Measurements from ENCODE around the gene PARVA. TPM values are rescaled to one million over a fixed set of nuclear protein-coding genes. Genes with fewer than 3 reads are reported as not detected.

Gene PARVA
- polyA plus RNA-seq, 2 of the 4 experiments (the other 2 are of a cell fraction) = 25.5 to 26.1 TPM

GRCh38 chr11:12359761-12360160 is 17.6 kb upstream of the PARVA start:
- TF ChIP-seq CEBPB (IDR thresholded peaks at IDR 0.05) (no peak), CHD2 (IDR thresholded peaks at IDR 0.05; ENCODE audit: low read length, partially characterized antibody) (no peak), KDM5A (IDR thresholded peaks at IDR 0.05) (no peak), POLR2A (IDR thresholded peaks at IDR 0.05; ENCODE audit: low read length) (no peak), FOSL2 (IDR thresholded peaks at IDR 0.05) (no peak), FOSL2 (CRISPR knock-in tag; IDR thresholded peaks at IDR 0.05) (no peak), HEYL (CRISPR knock-in tag; IDR thresholded peaks at IDR 0.05) (no peak), EHMT2 (IDR thresholded peaks at IDR 0.05; ENCODE audit: low read depth) (no peak), ZC3H11A (IDR thresholded peaks at IDR 0.05) (no peak)
- 91% methylated on average over 5 of the region's 5 CpGs for WGBS (ENCODE audit: missing lambda C conversion rate)
- DNase-seq (ENCODE audit: low read depth in 1 of 2, low spot score in 1 of 2) = no peak
- Histone ChIP-seq H3K4me3 (no peak overlapping the region), H3K4me2 (no peak overlapping the region), H3K27ac (no peak overlapping the region), H3K4me1 (no peaks in the 10 kb centered on the region), H3K9me3 (no peaks in the 10 kb centered on the region)
- ChIA-PET POLR2A (no interaction called here), CTCF (no interaction called here)
- ATAC-seq = no peak
- no peak for FAIRE-seq

- no peak overlapping the region for H3K27ac ChIP-seq
- DNase-seq (ENCODE audit: low read depth in 1 of 2, low spot score in 1 of 2) (no peak), FAIRE-seq (no peak), ATAC-seq (no peak)
- no peak for TF ChIP-seq JUN (IDR thresholded peaks at IDR 0.05)
- no peak for TF ChIP-seq HDAC2 (IDR thresholded peaks at IDR 0.05)
- TF ChIP-seq NR3C1 (IDR thresholded peaks at IDR 0.05) = no peak
- TF ChIP-seq, protein P1, sequence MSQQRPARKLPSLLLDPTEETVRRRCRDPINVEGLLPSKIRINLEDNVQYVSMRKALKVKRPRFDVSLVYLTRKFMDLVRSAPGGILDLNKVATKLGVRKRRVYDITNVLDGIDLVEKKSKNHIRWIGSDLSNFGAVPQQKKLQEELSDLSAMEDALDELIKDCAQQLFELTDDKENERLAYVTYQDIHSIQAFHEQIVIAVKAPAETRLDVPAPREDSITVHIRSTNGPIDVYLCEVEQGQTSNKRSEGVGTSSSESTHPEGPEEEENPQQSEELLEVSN (IDR thresholded peaks at IDR 0.05; ENCODE audit: borderline replicate concordance, low read depth) = no peak
- no peak for TF ChIP-seq TP53 (CRISPR knock-in tag; IDR thresholded peaks at IDR 0.05)
- no peak for TF ChIP-seq ESRRA (IDR thresholded peaks at IDR 0.05; ENCODE audit: borderline replicate concordance, low read length)
- TF ChIP-seq FOSL2 (IDR thresholded peaks at IDR 0.05) = no peak
- TF ChIP-seq FOSL2 (CRISPR knock-in tag; IDR thresholded peaks at IDR 0.05) = no peak
- TF ChIP-seq BCL3 (IDR thresholded peaks at IDR 0.05) = no peak
- TF ChIP-seq GATA3 (IDR thresholded peaks at IDR 0.05; ENCODE audit: borderline replicate concordance) = no peak
- no peak for TF ChIP-seq CTCF (IDR thresholded peaks at IDR 0.05)
- TF ChIP-seq BHLHE40 (IDR thresholded peaks at IDR 0.05; ENCODE audit: low read depth, low read length) = no peak
- no peak for TF ChIP-seq POLR2AphosphoS2 (conservative IDR thresholded peaks at IDR 0.05; ENCODE audit: low read length)
- TF ChIP-seq RARB (CRISPR knock-in tag; IDR thresholded peaks at IDR 0.05) = no peak
- TF ChIP-seq, protein P2, sequence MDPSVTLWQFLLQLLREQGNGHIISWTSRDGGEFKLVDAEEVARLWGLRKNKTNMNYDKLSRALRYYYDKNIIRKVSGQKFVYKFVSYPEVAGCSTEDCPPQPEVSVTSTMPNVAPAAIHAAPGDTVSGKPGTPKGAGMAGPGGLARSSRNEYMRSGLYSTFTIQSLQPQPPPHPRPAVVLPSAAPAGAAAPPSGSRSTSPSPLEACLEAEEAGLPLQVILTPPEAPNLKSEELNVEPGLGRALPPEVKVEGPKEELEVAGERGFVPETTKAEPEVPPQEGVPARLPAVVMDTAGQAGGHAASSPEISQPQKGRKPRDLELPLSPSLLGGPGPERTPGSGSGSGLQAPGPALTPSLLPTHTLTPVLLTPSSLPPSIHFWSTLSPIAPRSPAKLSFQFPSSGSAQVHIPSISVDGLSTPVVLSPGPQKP (IDR thresholded peaks at IDR 0.05; ENCODE audit: low read depth, low read length) = no peak
- TF ChIP-seq KDM1A (IDR thresholded peaks at IDR 0.05; ENCODE audit: low read depth) = no peak
- TF ChIP-seq, protein P3, sequence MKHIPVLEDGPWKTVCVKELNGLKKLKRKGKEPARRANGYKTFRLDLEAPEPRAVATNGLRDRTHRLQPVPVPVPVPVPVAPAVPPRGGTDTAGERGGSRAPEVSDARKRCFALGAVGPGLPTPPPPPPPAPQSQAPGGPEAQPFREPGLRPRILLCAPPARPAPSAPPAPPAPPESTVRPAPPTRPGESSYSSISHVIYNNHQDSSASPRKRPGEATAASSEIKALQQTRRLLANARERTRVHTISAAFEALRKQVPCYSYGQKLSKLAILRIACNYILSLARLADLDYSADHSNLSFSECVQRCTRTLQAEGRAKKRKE (CRISPR knock-in tag; IDR thresholded peaks at IDR 0.05; ENCODE audit: low read depth) = no peak
- H3K4me1 ChIP-seq = peaks cover 8% of the 10 kb centered on the region
- ChIA-PET CTCF (interaction anchor here (0.6 to 3.1 kb wide), 7 partner anchors 13 to 602 kb away, joined by 3 to 8 read pairs (median 3); no protein-coding TSS in a partner anchor), POLR2A (no interaction called here)
- no peak overlapping the region for H3K4me2 ChIP-seq
- 75% methylated on average over 3 of the region's 3 CpGs for WGBS (ENCODE audit: missing lambda C conversion rate)
- no peaks in the 10 kb centered on the region for H3K9me3 ChIP-seq
- H3K4me3 ChIP-seq = no peak overlapping the region
Measured at GRCh38 chr11:12361682-12362081, 15.7 kb upstream of the PARVA start.

Measured in A549 (cell line).